ENCODE measurements around the gene JCHAIN. TPM values are rescaled to one million over a fixed set of nuclear protein-coding genes. Genes with fewer than 3 reads are reported as not detected.
A peak's percentile ranks its signal among the peaks of the same experiment; 100 is the strongest.

The JCHAIN gene
- total and polyA plus RNA-seq, 7 experiments from 2014 or later, result 0.81 to 223 (median 36.9) TPM; not detected in 3

DNA sequence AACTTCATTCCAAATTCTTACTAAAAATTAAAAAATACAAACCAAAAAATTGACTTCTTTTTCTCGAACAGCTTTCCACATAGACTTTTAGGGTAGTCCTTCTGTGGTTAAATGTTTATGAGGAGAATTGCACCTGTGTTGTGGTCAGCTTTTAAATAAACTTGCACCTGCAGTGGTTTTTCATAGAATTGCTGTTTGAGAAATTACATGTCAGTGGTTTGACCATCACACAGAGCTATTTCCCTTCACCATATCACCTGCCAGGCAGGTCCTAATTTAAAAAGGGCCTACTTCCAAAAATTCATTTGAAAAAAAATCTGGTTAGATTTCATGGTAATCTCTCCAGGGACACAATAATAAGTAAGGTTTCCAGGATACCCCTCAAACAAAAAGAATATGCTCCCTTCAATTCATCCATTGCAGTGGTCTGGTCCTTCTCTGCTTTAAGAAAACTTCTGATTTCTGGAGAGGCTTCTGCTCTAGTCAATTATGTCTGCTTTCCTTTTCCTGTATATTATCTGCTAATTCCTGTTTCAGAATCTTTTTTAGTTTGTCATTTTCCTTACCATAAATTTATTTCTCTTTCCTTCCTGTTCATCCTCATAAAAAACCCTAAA is 12.2 kb upstream of the JCHAIN start:
- ATAC-seq (no peak), DNase-seq (no peak)
- peaks cover 0 to 3% (median 0%) of the 10 kb centered on the region in 11 donors for H3K9me3 Mint-ChIP-seq
- ChIA-PET POLR2A (interaction anchor here (3.1 kb wide), 1 partner anchor 10 kb away, joined by 20 read pairs; the partner anchor contains the start of gene UTP3), CTCF (interaction anchor here (0.7 kb wide), 1 partner anchor 36 kb away, joined by 3 read pairs; no protein-coding TSS in a partner anchor)
- H3K4me1 Mint-ChIP-seq, result peaks cover 3 to 23% (median 8%) of the 10 kb centered on the region in 7 donors
- H3K27me3 Mint-ChIP-seq, result peaks cover 0 to 15% (median 6%) of the 10 kb centered on the region in 5 donors
- Histone ChIP-seq H3K36me3 (ENCODE audit: control insufficient read depth in 2 of 3, insufficient read depth in 3 of 3, low read length in 3 of 3) (no peaks in the 10 kb centered on the region), H3K27me3 (ENCODE audit: control insufficient read depth in 2 of 2, insufficient read depth in 2 of 2, low read length in 2 of 2) (no peaks in the 10 kb centered on the region), H3K4me1 (ENCODE audit: control insufficient read depth in 2 of 2, insufficient read depth in 2 of 2, low read length in 2 of 2) (no peaks in the 10 kb centered on the region), H3K27ac (ENCODE audit: low read depth, low read length) (no peak overlapping the region), H3K9me3 (ENCODE audit: control insufficient read depth in 2 of 3, low read length in 3 of 3) (no peaks in the 10 kb centered on the region), H3K4me3 (ENCODE audit: low read length) (no peak overlapping the region)
- peak overlapping the region in 6 of 9 donors; percentile 1 to 58 (median 10) for H3K27ac Mint-ChIP-seq
- intact Hi-C loops (cut with micrococcal nuclease), result no loop called here
- H3K36me3 Mint-ChIP-seq, result peaks cover 0 to 3% (median 0%) of the 10 kb centered on the region in 5 donors
- H3K4me3 Mint-ChIP-seq, result peak overlapping the region in 4 of 10 donors; percentile 6 to 50 (median 10)

DNA sequence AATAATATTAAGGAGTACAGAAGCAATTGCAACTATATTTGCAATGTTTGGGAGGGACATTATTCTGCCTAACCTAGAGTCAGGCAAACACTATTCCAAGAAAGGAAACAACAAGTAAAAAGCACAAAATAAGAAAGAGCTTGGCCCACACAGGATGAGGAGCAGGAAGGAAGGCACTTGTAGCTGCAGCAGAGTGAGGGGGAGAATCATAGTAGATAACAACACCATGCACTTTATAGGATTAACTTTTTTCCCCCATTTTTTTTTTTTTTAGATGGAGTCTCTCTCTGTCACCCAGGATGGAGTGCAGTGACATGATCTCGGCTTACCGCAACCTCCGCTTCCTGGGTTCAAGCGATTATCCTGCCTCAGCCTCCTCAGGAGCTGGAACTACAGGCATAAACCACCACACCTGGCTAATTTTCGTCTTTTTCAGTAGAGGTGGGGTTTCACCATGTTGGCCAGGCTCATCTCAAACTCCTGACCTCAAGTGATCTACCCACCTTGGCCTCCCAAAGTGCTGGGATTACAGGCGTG is 10.3 kb upstream of the JCHAIN start:
- H3K4me3 Mint-ChIP-seq, result peak overlapping the region in 1 of 10 donors; percentile 24
- no peak for ATAC-seq
- H3K36me3 ChIP-seq (ENCODE audit: control insufficient read depth in 2 of 3, insufficient read depth in 3 of 3, low read length in 3 of 3), result no peaks in the 10 kb centered on the region

DNA sequence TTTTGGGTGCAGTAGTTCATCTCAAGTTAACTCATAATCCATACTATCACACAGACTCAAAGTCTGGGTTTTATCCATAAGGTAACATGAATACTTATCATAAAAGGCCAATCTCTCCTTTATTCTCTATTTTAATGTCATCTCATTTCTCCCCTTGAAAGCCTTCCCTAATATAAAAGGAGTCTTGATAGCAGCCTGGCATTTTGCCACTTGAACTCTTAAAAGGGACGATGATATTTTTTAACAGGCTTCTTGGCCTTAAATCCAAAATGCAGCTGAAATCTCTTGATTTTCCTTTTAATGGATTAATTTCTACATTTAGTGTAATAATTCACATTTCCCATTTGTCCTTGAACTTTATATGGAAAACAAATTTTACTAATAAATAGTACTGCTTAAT is 8.4 kb upstream of the JCHAIN start:
- no peak for DNase-seq
- Histone ChIP-seq H3K4me3 (ENCODE audit: low read length) (no peak overlapping the region), H3K9me3 (ENCODE audit: control insufficient read depth in 2 of 3, low read length in 3 of 3) (no peaks in the 10 kb centered on the region), H3K4me1 (ENCODE audit: control insufficient read depth in 2 of 2, insufficient read depth in 2 of 2, low read length in 2 of 2) (no peaks in the 10 kb centered on the region), H3K27me3 (ENCODE audit: control insufficient read depth in 2 of 2, insufficient read depth in 2 of 2, low read length in 2 of 2) (no peaks in the 10 kb centered on the region), H3K27ac (ENCODE audit: low read depth, low read length) (no peak overlapping the region), H3K36me3 (ENCODE audit: control insufficient read depth in 2 of 3, insufficient read depth in 3 of 3, low read length in 3 of 3) (no peaks in the 10 kb centered on the region)
- Mint-ChIP-seq H3K9me3 (peaks cover 0 to 1% (median 0%) of the 10 kb centered on the region in 11 donors), H3K27ac (no peak overlapping the region), H3K4me3 (no peak overlapping the region), H3K36me3 (no peaks in the 10 kb centered on the region), H3K27me3 (peaks cover 3 to 34% (median 9%) of the 10 kb centered on the region in 5 donors), H3K4me1 (peaks cover 3 to 23% (median 8%) of the 10 kb centered on the region in 7 donors)
- ChIA-PET CTCF (no interaction called here), POLR2A (no interaction called here)
- intact Hi-C loops (cut with micrococcal nuclease), result no loop called here
- no peak for ATAC-seq

More for the DNA sequence above, 10.3 kb upstream of the JCHAIN start:
- Histone ChIP-seq H3K9me3 (ENCODE audit: control insufficient read depth in 2 of 3, low read length in 3 of 3) (no peaks in the 10 kb centered on the region), H3K4me1 (ENCODE audit: control insufficient read depth in 2 of 2, insufficient read depth in 2 of 2, low read length in 2 of 2) (no peaks in the 10 kb centered on the region), H3K27ac (ENCODE audit: low read depth, low read length) (no peak overlapping the region), H3K27me3 (ENCODE audit: control insufficient read depth in 2 of 2, insufficient read depth in 2 of 2, low read length in 2 of 2) (no peaks in the 10 kb centered on the region), H3K4me3 (ENCODE audit: low read length) (no peak overlapping the region)
- Mint-ChIP-seq H3K9me3 (no peaks in the 10 kb centered on the region), H3K27ac (peak overlapping the region in 1 of 9 donors; percentile 64), H3K27me3 (peaks cover 0 to 19% (median 6%) of the 10 kb centered on the region in 5 donors), H3K4me1 (peaks cover 3 to 23% (median 8%) of the 10 kb centered on the region in 7 donors), H3K36me3 (no peaks in the 10 kb centered on the region)
- intact Hi-C loops (cut with micrococcal nuclease), result no loop called here
- DNase-seq, result no peak
- ChIA-PET POLR2A (interaction anchor here (0.6 to 3.1 kb wide), 3 partner anchors 12 to 205 kb away, joined by 3 to 20 read pairs (median 3); partner anchors contain the start of gene UTP3), CTCF (no interaction called here)

DNA sequence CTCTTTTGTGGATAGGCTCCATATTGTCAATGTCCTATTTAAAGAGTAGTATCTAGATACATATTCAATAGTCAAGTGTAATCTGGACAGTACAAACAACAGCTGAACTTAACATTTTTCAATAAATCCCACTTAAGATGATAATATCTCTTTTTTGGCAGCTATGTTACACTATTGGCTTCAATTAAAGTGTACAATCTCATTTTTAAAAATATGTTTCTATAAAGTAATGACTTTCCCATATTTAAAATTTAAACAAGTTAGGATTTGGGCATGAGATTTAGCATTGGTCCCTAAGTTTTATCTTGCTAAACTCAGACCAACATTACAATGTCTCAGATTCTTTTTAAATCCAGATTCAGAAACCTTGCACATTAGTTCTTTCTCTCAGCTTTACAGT is 7.9 kb upstream of the JCHAIN start:
- POLR2A ChIA-PET, result interaction anchor here (0.6 kb wide), 1 partner anchor 204 kb away, joined by 3 read pairs; no protein-coding TSS in a partner anchor
- H3K27ac ChIP-seq (ENCODE audit: low read depth, low read length), result no peak overlapping the region
- Mint-ChIP-seq H3K27me3 (peaks cover 3 to 34% (median 9%) of the 10 kb centered on the region in 5 donors), H3K4me3 (no peak overlapping the region), H3K4me1 (peaks cover 3 to 19% (median 8%) of the 10 kb centered on the region in 7 donors), H3K27ac (no peak overlapping the region), H3K9me3 (peaks cover 0 to 1% (median 0%) of the 10 kb centered on the region in 11 donors), H3K36me3 (no peaks in the 10 kb centered on the region)
- H3K9me3 ChIP-seq (ENCODE audit: control insufficient read depth in 2 of 3, low read length in 3 of 3), result no peaks in the 10 kb centered on the region
- H3K4me3 ChIP-seq (ENCODE audit: low read length), result no peak overlapping the region
- no peaks in the 10 kb centered on the region for H3K27me3 ChIP-seq (ENCODE audit: control insufficient read depth in 2 of 2, insufficient read depth in 2 of 2, low read length in 2 of 2)
- ATAC-seq (no peak), DNase-seq (no peak)
- H3K36me3 ChIP-seq (ENCODE audit: control insufficient read depth in 2 of 3, insufficient read depth in 3 of 3, low read length in 3 of 3), result no peaks in the 10 kb centered on the region
- no peaks in the 10 kb centered on the region for H3K4me1 ChIP-seq (ENCODE audit: control insufficient read depth in 2 of 2, insufficient read depth in 2 of 2, low read length in 2 of 2)
- intact Hi-C loops (cut with micrococcal nuclease), result no loop called here
- CTCF ChIA-PET, result no interaction called here

DNA sequence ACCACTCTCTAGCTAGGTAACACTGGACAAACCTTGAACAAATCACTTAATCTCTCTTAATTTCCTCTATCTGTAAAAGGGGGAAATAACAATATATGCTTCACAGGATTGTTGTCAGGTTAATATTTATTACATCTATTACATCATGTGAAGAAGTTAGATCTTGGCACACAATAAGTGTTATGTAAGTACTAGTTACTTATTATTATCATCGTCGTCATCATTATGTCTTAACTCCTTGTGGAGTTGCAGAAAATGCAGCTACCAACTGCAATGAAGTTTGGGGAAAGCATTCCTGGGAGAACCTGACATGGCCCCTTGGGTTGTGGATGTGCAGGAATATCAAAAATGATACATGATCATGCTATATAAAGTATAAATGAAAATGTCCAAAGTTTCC is 4.8 kb upstream of the JCHAIN start:
- Histone ChIP-seq H3K4me1 (ENCODE audit: control insufficient read depth in 2 of 2, insufficient read depth in 2 of 2, low read length in 2 of 2) (no peaks in the 10 kb centered on the region), H3K27ac (ENCODE audit: low read depth, low read length) (no peak overlapping the region), H3K27me3 (ENCODE audit: control insufficient read depth in 2 of 2, insufficient read depth in 2 of 2, low read length in 2 of 2) (no peaks in the 10 kb centered on the region), H3K4me3 (ENCODE audit: low read length) (no peak overlapping the region), H3K9me3 (ENCODE audit: control insufficient read depth in 2 of 3, low read length in 3 of 3) (no peaks in the 10 kb centered on the region), H3K36me3 (ENCODE audit: control insufficient read depth in 2 of 3, insufficient read depth in 3 of 3, low read length in 3 of 3) (no peaks in the 10 kb centered on the region)
- ATAC-seq (no peak), DNase-seq (no peak)
- Mint-ChIP-seq H3K36me3 (no peaks in the 10 kb centered on the region), H3K4me1 (peaks cover 0 to 5% (median 0%) of the 10 kb centered on the region in 7 donors), H3K9me3 (peaks cover 0 to 1% (median 0%) of the 10 kb centered on the region in 11 donors), H3K4me3 (no peak overlapping the region), H3K27me3 (peaks cover 3 to 42% (median 9%) of the 10 kb centered on the region in 5 donors), H3K27ac (no peak overlapping the region)
- intact Hi-C loops (cut with micrococcal nuclease), result no loop called here
- CTCF ChIA-PET, result no interaction called here
- POLR2A ChIA-PET, result no interaction called here

DNA sequence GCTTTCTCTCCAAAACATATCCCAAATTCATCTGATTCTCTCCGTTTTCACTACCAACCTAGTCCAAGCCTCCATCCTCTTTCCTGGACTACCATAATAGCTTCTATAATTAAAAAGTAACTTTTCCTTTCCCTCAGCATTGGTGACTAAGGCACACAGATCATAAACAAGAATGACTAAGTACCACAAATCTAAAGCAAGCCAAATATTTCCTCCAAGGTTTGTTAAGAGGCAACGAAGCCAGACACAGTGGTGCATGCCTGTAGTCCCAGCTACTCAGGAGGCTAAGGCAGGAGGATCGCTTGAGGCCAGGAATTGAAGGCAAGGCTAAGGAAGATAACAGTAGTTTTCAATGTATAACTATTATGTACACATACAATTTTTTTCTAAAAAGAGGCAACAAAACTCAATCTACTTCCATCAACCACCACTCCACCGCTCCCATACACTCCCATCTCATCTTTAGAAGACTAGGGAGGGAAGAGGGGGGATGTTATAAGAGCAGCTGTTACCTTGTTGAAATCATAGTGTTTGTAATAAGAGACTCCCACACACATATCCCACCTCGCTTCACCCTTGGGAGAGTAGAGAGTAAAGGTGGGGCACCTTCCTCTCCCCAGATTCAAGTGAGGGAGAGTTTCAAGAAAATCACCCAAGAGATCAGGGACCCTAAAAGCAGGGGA is 4.2 kb upstream of the JCHAIN start:
- ATAC-seq (no peak), DNase-seq (no peak)
- Mint-ChIP-seq H3K9me3 (peaks cover 0 to 1% (median 0%) of the 10 kb centered on the region in 11 donors), H3K4me1 (peaks cover 0 to 5% (median 0%) of the 10 kb centered on the region in 7 donors), H3K4me3 (no peak overlapping the region), H3K27me3 (peaks cover 3 to 41% (median 9%) of the 10 kb centered on the region in 5 donors), H3K27ac (no peak overlapping the region), H3K36me3 (no peaks in the 10 kb centered on the region)
- intact Hi-C loops (cut with micrococcal nuclease), result no loop called here
- Histone ChIP-seq H3K9me3 (ENCODE audit: control insufficient read depth in 2 of 3, low read length in 3 of 3) (no peaks in the 10 kb centered on the region), H3K36me3 (ENCODE audit: control insufficient read depth in 2 of 3, insufficient read depth in 3 of 3, low read length in 3 of 3) (no peaks in the 10 kb centered on the region), H3K27ac (ENCODE audit: low read depth, low read length) (no peak overlapping the region), H3K4me3 (ENCODE audit: low read length) (no peak overlapping the region), H3K27me3 (ENCODE audit: control insufficient read depth in 2 of 2, insufficient read depth in 2 of 2, low read length in 2 of 2) (no peaks in the 10 kb centered on the region), H3K4me1 (ENCODE audit: control insufficient read depth in 2 of 2, insufficient read depth in 2 of 2, low read length in 2 of 2) (no peaks in the 10 kb centered on the region)
- ChIA-PET POLR2A (interaction anchor here (0.9 kb wide), 1 partner anchor 11 kb away, joined by 3 read pairs; no protein-coding TSS in a partner anchor), CTCF (no interaction called here)
